Measurements from ENCODE around the gene ZRANB1. TPM values are rescaled to one million over a fixed set of nuclear protein-coding genes. Genes with fewer than 3 reads are reported as not detected.

ZRANB1 gene
- polyA plus RNA-seq, 1 experiment = 36.9 TPM

DNA sequence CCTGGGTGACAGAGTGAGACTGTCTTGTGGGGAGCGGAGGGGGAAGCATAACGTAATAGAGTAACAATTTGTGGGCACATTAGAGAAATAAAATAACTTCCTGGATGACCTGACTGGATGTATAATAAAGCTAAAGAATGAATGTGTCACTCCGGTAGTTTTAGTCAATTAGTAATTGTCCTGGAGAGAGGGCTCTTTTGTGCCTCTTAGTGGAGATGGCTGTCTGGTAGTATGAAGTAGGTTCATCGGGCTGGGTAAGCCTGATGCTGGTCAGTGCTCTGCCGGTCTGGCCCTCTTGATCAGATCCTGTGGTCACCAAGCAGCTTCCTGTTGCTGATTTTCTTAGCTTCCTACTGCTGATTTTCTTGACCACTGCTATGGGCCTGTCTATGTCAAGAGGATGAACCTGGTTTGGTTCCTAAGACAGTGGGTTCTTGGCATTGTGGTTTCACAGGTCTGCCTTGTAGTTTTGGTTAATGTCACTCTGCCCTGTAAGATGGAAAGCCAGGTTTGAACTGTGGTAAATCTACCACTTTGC lies 34.1 kb downstream of the ZRANB1 start:
- Histone ChIP-seq H3K27me3 (ENCODE audit: control insufficient read depth, insufficient read depth, low read length) (no peaks in the 10 kb centered on the region), H3K9me3 (ENCODE audit: control insufficient read depth, insufficient read depth, low read length) (no peaks in the 10 kb centered on the region), H3K27ac (ENCODE audit: low read depth, low read length) (no peak overlapping the region), H3K4me3 (ENCODE audit: low read depth, low read length) (no peak overlapping the region)
- TF ChIP-seq, protein P1, sequence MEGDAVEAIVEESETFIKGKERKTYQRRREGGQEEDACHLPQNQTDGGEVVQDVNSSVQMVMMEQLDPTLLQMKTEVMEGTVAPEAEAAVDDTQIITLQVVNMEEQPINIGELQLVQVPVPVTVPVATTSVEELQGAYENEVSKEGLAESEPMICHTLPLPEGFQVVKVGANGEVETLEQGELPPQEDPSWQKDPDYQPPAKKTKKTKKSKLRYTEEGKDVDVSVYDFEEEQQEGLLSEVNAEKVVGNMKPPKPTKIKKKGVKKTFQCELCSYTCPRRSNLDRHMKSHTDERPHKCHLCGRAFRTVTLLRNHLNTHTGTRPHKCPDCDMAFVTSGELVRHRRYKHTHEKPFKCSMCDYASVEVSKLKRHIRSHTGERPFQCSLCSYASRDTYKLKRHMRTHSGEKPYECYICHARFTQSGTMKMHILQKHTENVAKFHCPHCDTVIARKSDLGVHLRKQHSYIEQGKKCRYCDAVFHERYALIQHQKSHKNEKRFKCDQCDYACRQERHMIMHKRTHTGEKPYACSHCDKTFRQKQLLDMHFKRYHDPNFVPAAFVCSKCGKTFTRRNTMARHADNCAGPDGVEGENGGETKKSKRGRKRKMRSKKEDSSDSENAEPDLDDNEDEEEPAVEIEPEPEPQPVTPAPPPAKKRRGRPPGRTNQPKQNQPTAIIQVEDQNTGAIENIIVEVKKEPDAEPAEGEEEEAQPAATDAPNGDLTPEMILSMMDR (IDR thresholded peaks at IDR 0.05; ENCODE audit: low read depth, low read length) = no peak
- DNase-seq (ENCODE audit: low read depth, low spot score) = no peak
- CTCF ChIA-PET = interaction anchor here (0.6 to 1.3 kb wide), 2 partner anchors 16 to 188 kb away, joined by 3 read pairs; no protein-coding TSS in a partner anchor
- POLR2A ChIA-PET = interaction anchor here (0.6 to 0.7 kb wide), 2 partner anchors 69 to 185 kb away, joined by 3 read pairs; no protein-coding TSS in a partner anchor

DNA sequence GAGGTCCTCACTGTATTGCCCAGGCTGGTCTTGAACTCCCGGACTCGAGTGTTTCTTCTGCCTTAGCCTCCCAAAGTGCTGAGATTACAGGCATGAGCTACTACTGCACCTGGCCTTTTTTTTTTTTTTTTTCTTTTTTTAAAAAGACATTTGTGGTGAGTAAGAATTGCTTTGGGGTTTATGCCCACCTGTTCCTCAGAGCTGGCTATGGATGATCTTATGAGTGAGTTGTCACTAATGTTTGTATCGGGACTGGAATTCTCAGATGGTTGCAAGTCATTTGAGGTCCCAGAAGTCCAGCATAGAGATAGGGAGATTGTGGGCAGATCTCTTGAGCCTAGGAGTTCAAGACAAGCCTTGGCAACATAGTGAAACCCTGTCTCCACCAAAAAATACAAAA lies 35.2 kb downstream of the ZRANB1 start:
- TF ChIP-seq, protein P1 (IDR thresholded peaks at IDR 0.05; ENCODE audit: low read depth, low read length) = no peak
- H3K4me3 ChIP-seq (ENCODE audit: low read depth, low read length) = no peak overlapping the region
- H3K27me3 ChIP-seq (ENCODE audit: control insufficient read depth, insufficient read depth, low read length) = no peaks in the 10 kb centered on the region
- ChIA-PET POLR2A (interaction anchor here (0.7 kb wide), 1 partner anchor 19 kb away, joined by 6 read pairs; no protein-coding TSS in a partner anchor), CTCF (interaction anchor here (0.6 to 1.1 kb wide), 2 partner anchors 15 to 367 kb away, joined by 3 to 5 read pairs; no protein-coding TSS in a partner anchor)
- no peak overlapping the region for H3K27ac ChIP-seq (ENCODE audit: low read depth, low read length)
- DNase-seq (ENCODE audit: low read depth, low spot score) = no peak
- no peaks in the 10 kb centered on the region for H3K9me3 ChIP-seq (ENCODE audit: control insufficient read depth, insufficient read depth, low read length)

DNA sequence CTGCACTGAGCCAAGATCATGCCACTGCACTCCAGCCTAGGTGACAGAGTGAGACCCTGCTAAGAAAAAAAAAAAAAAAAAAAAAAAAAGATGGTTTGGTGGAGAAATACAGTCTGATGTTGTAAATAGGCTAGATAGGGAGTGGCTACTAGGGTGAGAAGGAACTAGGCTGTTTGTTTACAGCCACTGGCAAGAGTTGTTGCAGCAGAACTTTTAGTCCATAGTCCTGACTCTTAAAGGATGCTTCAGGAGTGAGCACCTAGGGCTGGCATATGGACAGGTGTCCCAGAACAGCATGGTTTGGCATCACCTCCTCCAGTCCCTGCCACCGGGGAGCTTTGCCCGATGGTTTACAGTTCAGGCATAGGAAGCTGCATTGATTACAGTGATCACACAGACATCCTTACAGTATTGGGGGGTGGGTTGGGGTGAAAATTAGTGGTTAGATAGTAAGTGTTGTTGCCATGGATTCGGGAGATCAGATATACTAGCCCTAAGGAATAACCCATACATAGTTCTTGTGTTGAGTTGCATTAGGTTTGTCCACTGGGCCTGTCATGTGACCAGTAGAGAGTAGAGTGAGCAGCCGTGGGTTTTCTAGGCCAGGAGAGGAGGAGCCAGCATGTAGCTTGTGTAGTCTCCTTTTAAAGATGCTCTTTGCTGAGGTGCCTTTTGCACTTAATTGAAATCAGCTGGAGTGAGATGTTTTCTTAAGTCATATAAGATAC lies 35.9 kb downstream of the ZRANB1 start:
- CTCF ChIA-PET = interaction anchor here (0.7 to 1.8 kb wide), 3 partner anchors 14 to 150 kb away, joined by 3 to 5 read pairs (median 5); no protein-coding TSS in a partner anchor
- POLR2A ChIA-PET = interaction anchor here (0.6 kb wide), 1 partner anchor 34 kb away, joined by 6 read pairs; no protein-coding TSS in a partner anchor
- Histone ChIP-seq H3K27me3 (ENCODE audit: control insufficient read depth, insufficient read depth, low read length) (no peaks in the 10 kb centered on the region), H3K27ac (ENCODE audit: low read depth, low read length) (no peak overlapping the region), H3K9me3 (ENCODE audit: control insufficient read depth, insufficient read depth, low read length) (no peaks in the 10 kb centered on the region), H3K4me3 (ENCODE audit: low read depth, low read length) (no peak overlapping the region)
- TF ChIP-seq, protein P1 (IDR thresholded peaks at IDR 0.05; ENCODE audit: low read depth, low read length) = no peak
- no peak for DNase-seq (ENCODE audit: low read depth, low spot score)

DNA sequence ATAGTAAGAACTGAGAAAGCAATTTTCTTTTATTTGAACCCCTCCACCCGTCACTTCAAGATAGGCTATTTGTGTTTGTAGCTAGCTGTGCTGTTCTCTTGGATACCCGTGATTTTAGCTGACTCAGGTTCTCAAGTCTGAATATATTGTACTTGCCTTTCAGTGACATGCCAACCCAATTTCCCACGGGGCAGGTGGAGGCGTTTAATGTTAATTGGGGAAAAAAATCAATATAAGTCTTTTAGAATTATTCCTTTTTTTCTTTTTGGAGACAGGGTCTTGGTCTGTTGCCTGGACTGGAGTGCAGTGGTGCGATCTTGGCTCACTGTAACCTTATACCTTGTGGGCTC lies 36.4 kb downstream of the ZRANB1 start:
- CTCF ChIA-PET = interaction anchor here (0.7 to 1.8 kb wide), 2 partner anchors 14 to 151 kb away, joined by 3 to 5 read pairs; no protein-coding TSS in a partner anchor
- TF ChIP-seq, protein P1 (IDR thresholded peaks at IDR 0.05; ENCODE audit: low read depth, low read length) = no peak
- DNase-seq (ENCODE audit: low read depth, low spot score) = no peak
- no peaks in the 10 kb centered on the region for H3K27me3 ChIP-seq (ENCODE audit: control insufficient read depth, insufficient read depth, low read length)
- H3K4me3 ChIP-seq (ENCODE audit: low read depth, low read length) = no peak overlapping the region
- no peaks in the 10 kb centered on the region for H3K9me3 ChIP-seq (ENCODE audit: control insufficient read depth, insufficient read depth, low read length)
- no peak overlapping the region for H3K27ac ChIP-seq (ENCODE audit: low read depth, low read length)
- POLR2A ChIA-PET = interaction anchor here (0.6 kb wide), 1 partner anchor 34 kb away, joined by 6 read pairs; no protein-coding TSS in a partner anchor

DNA sequence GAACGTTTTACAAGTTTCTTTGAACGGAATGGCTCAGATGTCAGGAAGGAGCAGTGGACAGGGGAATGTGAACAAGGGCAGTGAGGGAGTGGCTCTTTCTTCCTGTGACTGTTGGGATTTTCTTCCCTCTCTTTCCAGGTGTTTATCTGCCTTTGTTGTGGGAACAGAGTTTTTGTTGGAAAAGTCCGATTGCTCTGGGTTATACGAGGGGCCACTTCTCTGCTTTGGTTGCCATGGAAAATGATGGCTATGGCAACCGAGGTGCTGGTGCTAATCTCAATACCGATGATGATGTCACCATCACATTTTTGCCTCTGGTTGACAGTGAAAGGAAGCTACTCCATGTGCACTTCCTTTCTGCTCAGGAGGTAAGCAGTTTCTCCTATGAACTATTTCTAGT lies 41.4 kb downstream of the ZRANB1 start:
- ChIA-PET POLR2A (interaction anchor here (0.8 kb wide), 1 partner anchor 67 kb away, joined by 3 read pairs; no protein-coding TSS in a partner anchor), CTCF (interaction anchor here (2.0 kb wide), 1 partner anchor 9 kb away, joined by 10 read pairs; no protein-coding TSS in a partner anchor)
- Histone ChIP-seq H3K27ac (ENCODE audit: low read depth, low read length) (no peak overlapping the region), H3K27me3 (ENCODE audit: control insufficient read depth, insufficient read depth, low read length) (no peaks in the 10 kb centered on the region), H3K4me3 (ENCODE audit: low read depth, low read length) (no peak overlapping the region), H3K9me3 (ENCODE audit: control insufficient read depth, insufficient read depth, low read length) (no peaks in the 10 kb centered on the region)
- DNase-seq (ENCODE audit: low read depth, low spot score) = no peak
- TF ChIP-seq, protein P1 (IDR thresholded peaks at IDR 0.05; ENCODE audit: low read depth, low read length) = no peak
